Measurements from ENCODE around the gene CPLANE1.
"Not testable (repeated sequence)": the region's sequence is repeated elsewhere in the genome, so short reads cannot be mapped to it uniquely, and the experiment has no call there.

Gene CPLANE1
- 27.0 reads per million, percentile 54 among the genes with 10 or more reads in this experiment for total RNA-seq

- peak; percentile 18 for DNase-seq
These were observed at the start of gene CPLANE1 for GRCh38 chr5:37248970-37249814. Gene CPLANE1 (minus strand): TSS chr5:37249376. CDS start chr5:37247698, 1,678 bp downstream.

- not testable (repeated sequence) for DNase-seq
These were observed 47.1 kb upstream of the CPLANE1 start for GRCh38 chr5:37296313-37296712.

- no peak for DNase-seq
These were observed 34.1 kb upstream of the CPLANE1 start for GRCh38 chr5:37283214-37283820.

GRCh38 chr5:37275511-37275910 is 26.3 kb upstream of the CPLANE1 start:
- no peak for DNase-seq

- DNase-seq: no peak
These were observed 23.3 kb upstream of the CPLANE1 start for GRCh38 chr5:37272511-37272910.

GRCh38 chr5:37268100-37268499 is 18.9 kb upstream of the CPLANE1 start:
- DNase-seq: not testable (repeated sequence)

- DNase-seq: no peak
These were observed 6.7 kb upstream of the CPLANE1 start for GRCh38 chr5:37255774-37256358.

- DNase-seq: no peak
These were observed 5.4 kb upstream of the CPLANE1 start for GRCh38 chr5:37254581-37254980.

- no peak for DNase-seq
These were observed 2.5 kb upstream of the CPLANE1 start for GRCh38 chr5:37251665-37252064.

- DNase-seq: no peak
These were observed 614 bp upstream of the CPLANE1 start for GRCh38 chr5:37249815-37250164.

- DNase-seq: no peak
These were observed 681 bp downstream of the CPLANE1 start for GRCh38 chr5:37248421-37248969.

GRCh38 chr5:37247496-37247895 is 1.7 kb downstream of the CPLANE1 start:
- DNase-seq: no peak

GRCh38 chr5:37247036-37247435 is 2.1 kb downstream of the CPLANE1 start:
- DNase-seq: no peak

- no peak for DNase-seq
These were observed 14.9 kb downstream of the CPLANE1 start for GRCh38 chr5:37234288-37234687.

- no peak for DNase-seq
These were observed 22.8 kb downstream of the CPLANE1 start for GRCh38 chr5:37226377-37226776.

GRCh38 chr5:37222181-37222580 is 27.0 kb downstream of the CPLANE1 start:
- no peak for DNase-seq

- DNase-seq: not testable (repeated sequence)
These were observed 28.8 kb downstream of the CPLANE1 start for GRCh38 chr5:37220426-37220825.

GRCh38 chr5:37219384-37219783 is 29.8 kb downstream of the CPLANE1 start:
- DNase-seq: not testable (repeated sequence)

GRCh38 chr5:37217976-37218375 is 31.2 kb downstream of the CPLANE1 start:
- no peak for DNase-seq

GRCh38 chr5:37214550-37214949 is 34.6 kb downstream of the CPLANE1 start:
- no peak for DNase-seq

- DNase-seq: no peak
These were observed 37.1 kb downstream of the CPLANE1 start for GRCh38 chr5:37212096-37212495.

GRCh38 chr5:37211661-37212060 is 37.5 kb downstream of the CPLANE1 start:
- no peak for DNase-seq
